WTC11 (cell line): ENCODE data around the gene ASTN2. TPM values are rescaled to one million over a fixed set of nuclear protein-coding genes. Genes with fewer than 3 reads are reported as not detected.
"Not testable (repeated sequence)": the region's sequence is repeated elsewhere in the genome, so short reads cannot be mapped to it uniquely, and the experiment has no call there.

Experiments
- ATAC-seq: fragments of 200-7000 bp; cut with Tn5 transposase; 2 replicates; pipeline ENCODE4 v1.10.0; 2021; ENCODE audit warnings: mild to moderate bottlenecking, moderate library complexity
- CTCF ChIA-PET: fragments of 300-600 bp; sonication (Branson Sonifier 250); formaldehyde crosslinking; loops from one replicate; lab custom pipeline; 2021; ENCODE audit warnings: antibody characterized with exemption; lab: Charles Lee
- POLR2A ChIA-PET: fragments of 350-600 bp; sonication (Branson Sonifier 250); formaldehyde crosslinking; loops from one replicate; lab custom pipeline; 2021; ENCODE audit warnings: antibody characterized with exemption; lab: Charles Lee
- DNase-seq: peaks from one replicate; pipeline ENCODE4 v3.0.0; 2021; ENCODE audit warnings: low spot score
- H3K27ac Mint-ChIP-seq: 2 replicates; pipeline ENCODE4 v1.8.0; 2021; ENCODE audit warnings: mixed read lengths
- H3K27me3 Mint-ChIP-seq: 2 replicates; pipeline ENCODE4 v1.8.0; 2021; ENCODE audit warnings: low read depth, mild to moderate bottlenecking, moderate library complexity, mixed read lengths
- H3K36me3 Mint-ChIP-seq: 2 replicates; pipeline ENCODE4 v1.8.0; 2021; ENCODE audit warnings: mixed read lengths
- H3K4me1 Mint-ChIP-seq: 2 replicates; pipeline ENCODE4 v1.8.0; 2022; ENCODE audit warnings: mixed read lengths
- H3K4me3 Mint-ChIP-seq: 2 replicates; pipeline ENCODE4 v1.8.0; 2021; ENCODE audit warnings: mild to moderate bottlenecking, moderate library complexity, mixed read lengths
- H3K9me3 Mint-ChIP-seq: 2 replicates; pipeline ENCODE4 v1.8.0; 2021; ENCODE audit warnings: mixed read lengths
- ATF1 ChIP-seq: sonication (generic); formaldehyde crosslinking; IDR thresholded peaks from 2 replicates; pipeline ENCODE4 v1.8.1; 2023; ENCODE audit warnings: mild to moderate bottlenecking, moderate library complexity, missing genetic modification reagents
- ATF3 ChIP-seq: sonication (generic); formaldehyde crosslinking; conservative IDR thresholded peaks from 2 replicates; pipeline ENCODE4 v1.8.1; 2022; ENCODE audit warnings: mild to moderate bottlenecking, missing genetic modification reagents
- ATF6 ChIP-seq: sonication (generic); formaldehyde crosslinking; IDR thresholded peaks from 2 replicates; pipeline ENCODE4 v1.8.1; 2023; ENCODE audit warnings: mild to moderate bottlenecking, missing genetic modification reagents
- CREB1 ChIP-seq: sonication (generic); formaldehyde crosslinking; IDR thresholded peaks from 2 replicates; pipeline ENCODE4 v1.8.0; 2023; ENCODE audit warnings: mild to moderate bottlenecking, missing genetic modification reagents
- CTCF ChIP-seq: fragments of 200-600 bp; IDR thresholded peaks from 2 replicates; pipeline ENCODE4 v1.8.0; 2022; ENCODE audit warnings: antibody characterized with exemption
- E2F5 ChIP-seq: sonication (generic); formaldehyde crosslinking; IDR thresholded peaks from 2 replicates; pipeline ENCODE4 v1.8.1; 2022; ENCODE audit warnings: mild to moderate bottlenecking, moderate library complexity, missing genetic modification reagents
- ETV6 ChIP-seq: sonication (generic); formaldehyde crosslinking; IDR thresholded peaks from 2 replicates; pipeline ENCODE4 v1.8.1; 2022; ENCODE audit warnings: mild to moderate bottlenecking, missing genetic modification reagents
- GABPB1 ChIP-seq: sonication (generic); formaldehyde crosslinking; IDR thresholded peaks from 2 replicates; pipeline ENCODE4 v1.8.1; 2023; ENCODE audit warnings: mild to moderate bottlenecking, missing genetic modification reagents
- GRHL2 ChIP-seq: fragments of 250-450 bp; sonication (Bioruptor Pico); IDR thresholded peaks from 2 replicates; pipeline ENCODE4 v1.8.0; 2022; ENCODE audit warnings: mild to moderate bottlenecking, moderate library complexity; ENCODE audit not compliant: insufficient replicate concordance, severe bottlenecking
- IRF1 ChIP-seq: sonication (generic); formaldehyde crosslinking; IDR thresholded peaks from 2 replicates; pipeline ENCODE4 v1.8.0; 2023; ENCODE audit warnings: missing genetic modification reagents
- MXD4 ChIP-seq: fragments of 250-450 bp; sonication (Bioruptor Pico); IDR thresholded peaks from 2 replicates; pipeline ENCODE4 v1.8.0; 2021; ENCODE audit warnings: mild to moderate bottlenecking, moderate library complexity, borderline replicate concordance
- NFATC4 ChIP-seq: fragments of 250-450 bp; sonication (Bioruptor Pico); IDR thresholded peaks from 2 replicates; pipeline ENCODE4 v1.9.0; 2021; ENCODE audit warnings: mild to moderate bottlenecking
- NFYB ChIP-seq: sonication (generic); formaldehyde crosslinking; conservative IDR thresholded peaks from 2 replicates; pipeline ENCODE4 v1.8.0; 2022; ENCODE audit warnings: low read depth, missing genetic modification reagents
- NR1H2 ChIP-seq: sonication (generic); formaldehyde crosslinking; IDR thresholded peaks from 2 replicates; pipeline ENCODE4 v1.9.0; 2021; ENCODE audit warnings: mild to moderate bottlenecking, moderate library complexity, missing genetic modification reagents
- PRRX2 ChIP-seq: fragments of 250-450 bp; sonication (Bioruptor Pico); IDR thresholded peaks from 2 replicates; pipeline ENCODE4 v1.8.0; 2021; ENCODE audit warnings: mild to moderate bottlenecking
- SMAD4 ChIP-seq: sonication (generic); formaldehyde crosslinking; IDR thresholded peaks from 2 replicates; pipeline ENCODE4 v1.8.0; 2022; ENCODE audit warnings: mild to moderate bottlenecking, missing genetic modification reagents
- TEAD1 ChIP-seq: sonication (generic); formaldehyde crosslinking; IDR thresholded peaks from 2 replicates; pipeline ENCODE4 v1.8.0; 2022; ENCODE audit warnings: mild to moderate bottlenecking, missing genetic modification reagents
- TP53 ChIP-seq: sonication (generic); formaldehyde crosslinking; IDR thresholded peaks from 2 replicates; pipeline ENCODE4 v1.8.1; 2023; ENCODE audit warnings: mild to moderate bottlenecking, missing genetic modification reagents
- ZNF317 ChIP-seq: sonication (generic); formaldehyde crosslinking; IDR thresholded peaks from 2 replicates; pipeline ENCODE4 v1.8.1; 2023; ENCODE audit warnings: low read depth, mild to moderate bottlenecking, moderate library complexity, missing genetic modification reagents, borderline replicate concordance
- ZNF396 ChIP-seq: fragments of 250-450 bp; sonication (Bioruptor Pico); IDR thresholded peaks from 2 replicates; pipeline ENCODE4 v1.8.0; 2021; ENCODE audit warnings: mild to moderate bottlenecking, moderate library complexity, borderline replicate concordance
- total RNA-seq: library from RNA; stranded (reverse); gene quantifications from 3 replicates; pipeline ENCODE4 v1.2.3, GENCODE V29; 2021
- TF ChIP-seq, protein P1 (sequence below): fragments of 250-450 bp; sonication (Bioruptor Pico); IDR thresholded peaks from 2 replicates; pipeline ENCODE4 v1.9.0; 2021; ENCODE audit warnings: mild to moderate bottlenecking, borderline replicate concordance

The ASTN2 gene
- total RNA-seq, 1 experiment from 2014 or later, result 16.2 TPM

- DNase-seq, result no peak
- POLR2A ChIA-PET, result no interaction called here
- CTCF ChIA-PET, result no interaction called here
These were observed 515.4 kb downstream of the ASTN2 start for GRCh38 chr9:116899337-116900006.

GRCh38 chr9:116898131-116898530 is 516.7 kb downstream of the ASTN2 start:
- Mint-ChIP-seq H3K4me1 (peaks cover 29% of the 10 kb centered on the region), H3K9me3 (peaks cover 21% of the 10 kb centered on the region)
- DNase-seq, H3K27me3 Mint-ChIP-seq, H3K27ac Mint-ChIP-seq, H3K36me3 Mint-ChIP-seq, ATAC-seq, H3K4me3 Mint-ChIP-seq: not testable (repeated sequence)
- CTCF ChIA-PET, result interaction anchor here (1.6 kb wide), 1 partner anchor 161 kb away, joined by 4 read pairs; no protein-coding TSS in a partner anchor
- POLR2A ChIA-PET, result interaction anchor here (0.7 kb wide), 1 partner anchor 58 kb away, joined by 5 read pairs; no protein-coding TSS in a partner anchor

More at GRCh38 chr9:116899337-116900006, 515.4 kb downstream of the ASTN2 start:
- peaks cover 8% of the 10 kb centered on the region for H3K36me3 Mint-ChIP-seq
- peak; percentile 56 for ATAC-seq
- H3K9me3 Mint-ChIP-seq, result peaks cover 23% of the 10 kb centered on the region
- peaks cover 20% of the 10 kb centered on the region for H3K4me1 Mint-ChIP-seq
- TF ChIP-seq CREB1 (no peak), TEAD1 (CRISPR knock-in tag) (no peak), SMAD4 (CRISPR knock-in tag) (no peak), MXD4 (CRISPR knock-in tag) (no peak), TP53 (CRISPR knock-in tag) (no peak), ETV6 (no peak), ZNF396 (CRISPR knock-in tag) (no peak), GRHL2 (CRISPR knock-in tag) (no peak), ATF1 (CRISPR knock-in tag) (no peak), E2F5 (no peak), GABPB1 (CRISPR knock-in tag) (no peak), NFYB (CRISPR knock-in tag) (no peak)
- TF ChIP-seq, protein P1, sequence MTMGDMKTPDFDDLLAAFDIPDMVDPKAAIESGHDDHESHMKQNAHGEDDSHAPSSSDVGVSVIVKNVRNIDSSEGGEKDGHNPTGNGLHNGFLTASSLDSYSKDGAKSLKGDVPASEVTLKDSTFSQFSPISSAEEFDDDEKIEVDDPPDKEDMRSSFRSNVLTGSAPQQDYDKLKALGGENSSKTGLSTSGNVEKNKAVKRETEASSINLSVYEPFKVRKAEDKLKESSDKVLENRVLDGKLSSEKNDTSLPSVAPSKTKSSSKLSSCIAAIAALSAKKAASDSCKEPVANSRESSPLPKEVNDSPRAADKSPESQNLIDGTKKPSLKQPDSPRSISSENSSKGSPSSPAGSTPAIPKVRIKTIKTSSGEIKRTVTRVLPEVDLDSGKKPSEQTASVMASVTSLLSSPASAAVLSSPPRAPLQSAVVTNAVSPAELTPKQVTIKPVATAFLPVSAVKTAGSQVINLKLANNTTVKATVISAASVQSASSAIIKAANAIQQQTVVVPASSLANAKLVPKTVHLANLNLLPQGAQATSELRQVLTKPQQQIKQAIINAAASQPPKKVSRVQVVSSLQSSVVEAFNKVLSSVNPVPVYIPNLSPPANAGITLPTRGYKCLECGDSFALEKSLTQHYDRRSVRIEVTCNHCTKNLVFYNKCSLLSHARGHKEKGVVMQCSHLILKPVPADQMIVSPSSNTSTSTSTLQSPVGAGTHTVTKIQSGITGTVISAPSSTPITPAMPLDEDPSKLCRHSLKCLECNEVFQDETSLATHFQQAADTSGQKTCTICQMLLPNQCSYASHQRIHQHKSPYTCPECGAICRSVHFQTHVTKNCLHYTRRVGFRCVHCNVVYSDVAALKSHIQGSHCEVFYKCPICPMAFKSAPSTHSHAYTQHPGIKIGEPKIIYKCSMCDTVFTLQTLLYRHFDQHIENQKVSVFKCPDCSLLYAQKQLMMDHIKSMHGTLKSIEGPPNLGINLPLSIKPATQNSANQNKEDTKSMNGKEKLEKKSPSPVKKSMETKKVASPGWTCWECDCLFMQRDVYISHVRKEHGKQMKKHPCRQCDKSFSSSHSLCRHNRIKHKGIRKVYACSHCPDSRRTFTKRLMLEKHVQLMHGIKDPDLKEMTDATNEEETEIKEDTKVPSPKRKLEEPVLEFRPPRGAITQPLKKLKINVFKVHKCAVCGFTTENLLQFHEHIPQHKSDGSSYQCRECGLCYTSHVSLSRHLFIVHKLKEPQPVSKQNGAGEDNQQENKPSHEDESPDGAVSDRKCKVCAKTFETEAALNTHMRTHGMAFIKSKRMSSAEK, result no peak
- 0 out of 2 replicates have a peak overlapping the region, but pooled peaks have one; percentile 42 for H3K27ac Mint-ChIP-seq
- no peak overlapping the region for H3K4me3 Mint-ChIP-seq
- H3K27me3 Mint-ChIP-seq, result no peaks in the 10 kb centered on the region; the same call in 1 of the 2 replicates

DNA sequence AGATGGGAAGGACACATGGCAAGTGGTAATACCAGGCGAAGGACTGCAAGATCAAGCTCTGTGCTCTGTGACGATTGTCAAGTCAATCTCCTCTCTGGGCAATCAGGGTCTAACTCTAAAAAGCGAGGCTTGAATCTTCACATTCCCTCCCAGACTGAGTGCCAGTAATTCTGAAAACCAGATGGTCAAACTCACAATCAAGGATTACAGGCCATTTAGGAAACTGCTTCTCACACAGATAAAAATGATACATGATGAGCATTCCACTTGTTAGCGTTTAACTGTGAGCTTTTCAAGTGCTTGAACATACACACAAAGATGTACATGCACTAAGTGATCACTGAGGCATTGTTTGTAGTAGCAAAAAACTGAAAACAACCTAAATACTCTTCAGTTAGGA is 517.7 kb downstream of the ASTN2 start:
- POLR2A ChIA-PET, result no interaction called here
- Mint-ChIP-seq H3K36me3 (peaks cover 8% of the 10 kb centered on the region), H3K27ac (no peak overlapping the region), H3K4me3 (no peak overlapping the region), H3K4me1 (peaks cover 30% of the 10 kb centered on the region), H3K9me3 (peaks cover 17% of the 10 kb centered on the region), H3K27me3 (no peaks in the 10 kb centered on the region; the same call in 1 of the 2 replicates)
- ATAC-seq, result no peak
- no peak for DNase-seq
- CTCF ChIA-PET, result interaction anchor here (1.6 kb wide), 1 partner anchor 160 kb away, joined by 4 read pairs; no protein-coding TSS in a partner anchor
- no peak for TF ChIP-seq IRF1
- no peak for TF ChIP-seq ATF6
- no peak for TF ChIP-seq ATF3
- no peak for TF ChIP-seq NFATC4
- no peak for TF ChIP-seq NR1H2
- no peak for TF ChIP-seq CTCF
- TF ChIP-seq TEAD1 (CRISPR knock-in tag), result no peak
- no peak for TF ChIP-seq PRRX2 (CRISPR knock-in tag)
- no peak for TF ChIP-seq ZNF317
